Occipital lobe (tissue), 2 donors: ENCODE data around the gene BCAT1. TPM values are rescaled to one million over a fixed set of nuclear protein-coding genes. Genes with fewer than 3 reads are reported as not detected.
A peak's percentile ranks its signal among the peaks of the same experiment; 100 is the strongest.
"Not testable (repeated sequence)": the region's sequence is repeated elsewhere in the genome, so short reads cannot be mapped to it uniquely, and the experiment has no call there.

Experiments
- DNase-seq: peaks from one replicate; lab custom pipeline; 2025; lab: John Stamatoyannopoulos, UW
- total RNA-seq: library from RNA; depleted of rRNA; stranded (reverse); fragments of >200 nt; gene quantifications from one replicate; pipeline ENCODE4 v1.2.3, GENCODE V29; 2014

BCAT1 gene
- total RNA-seq, 1 donor from 2014 or later: 45.2 TPM

- DNase-seq: peak; percentile 4
These were observed 11.4 kb upstream of the BCAT1 start for GRCh38 chr12:24960222-24960855.

DNA sequence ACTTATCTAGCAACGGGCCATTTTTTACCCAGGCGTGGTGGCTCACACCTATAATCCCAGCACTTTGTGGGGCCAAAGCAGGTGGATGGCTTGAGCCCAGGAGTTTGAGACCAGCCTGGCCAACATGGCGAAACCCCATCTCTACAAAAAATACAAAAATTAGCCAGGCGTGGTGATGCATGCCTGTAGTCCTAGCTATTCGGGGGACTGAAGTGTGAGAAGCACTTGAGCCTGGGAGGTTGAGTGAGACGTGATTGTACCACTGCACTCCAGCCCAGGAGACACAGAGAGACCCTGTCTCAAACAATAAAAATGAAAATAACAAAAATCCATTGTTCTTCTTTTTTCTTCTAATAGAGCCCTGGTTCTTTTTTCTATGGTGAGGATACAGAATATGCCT, 7.5 kb upstream of the BCAT1 start:
- not testable (repeated sequence) for DNase-seq

DNA sequence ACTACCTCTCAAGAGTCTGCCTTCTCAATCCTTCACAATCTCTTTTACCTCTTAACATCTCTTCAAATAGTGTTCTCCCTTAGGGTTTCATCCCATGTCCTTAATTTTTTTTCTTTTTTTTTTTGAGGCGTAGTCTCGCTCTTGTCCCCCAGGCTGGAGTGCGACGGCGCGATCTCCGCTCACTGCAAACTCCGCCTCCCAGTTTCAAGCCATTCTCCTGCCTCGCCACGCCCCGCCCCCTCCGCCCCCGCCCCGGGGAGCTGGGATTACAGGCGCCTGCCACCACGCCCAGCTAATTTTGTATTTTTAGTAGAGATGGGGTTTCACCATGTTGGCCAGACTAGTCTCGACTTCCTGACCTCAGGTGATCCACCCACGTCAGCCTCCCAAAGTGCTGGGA, 7.0 kb upstream of the BCAT1 start:
- DNase-seq: no peak

GRCh38 chr12:24955389-24955788, 6.5 kb upstream of the BCAT1 start:
- DNase-seq: no peak

DNA sequence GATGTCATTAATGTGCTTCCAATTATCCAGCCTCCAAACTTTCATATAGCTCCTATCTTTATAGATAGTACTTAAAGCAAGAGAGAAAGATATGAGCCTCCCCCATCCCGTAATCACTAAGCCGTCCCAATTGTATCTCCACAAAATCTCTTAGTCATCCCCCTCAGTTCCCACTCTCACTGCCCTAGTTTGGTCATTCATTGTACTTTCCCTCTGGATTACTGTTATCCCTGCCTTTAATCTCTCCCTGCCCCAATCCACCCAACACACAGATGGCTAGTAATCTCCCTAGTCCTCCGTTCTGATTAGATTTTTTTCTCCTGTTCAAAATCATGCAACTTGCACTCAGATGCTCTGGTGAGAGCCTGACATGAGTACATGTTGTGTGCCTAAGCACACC, 5.4 kb upstream of the BCAT1 start:
- DNase-seq: no peak

DNA sequence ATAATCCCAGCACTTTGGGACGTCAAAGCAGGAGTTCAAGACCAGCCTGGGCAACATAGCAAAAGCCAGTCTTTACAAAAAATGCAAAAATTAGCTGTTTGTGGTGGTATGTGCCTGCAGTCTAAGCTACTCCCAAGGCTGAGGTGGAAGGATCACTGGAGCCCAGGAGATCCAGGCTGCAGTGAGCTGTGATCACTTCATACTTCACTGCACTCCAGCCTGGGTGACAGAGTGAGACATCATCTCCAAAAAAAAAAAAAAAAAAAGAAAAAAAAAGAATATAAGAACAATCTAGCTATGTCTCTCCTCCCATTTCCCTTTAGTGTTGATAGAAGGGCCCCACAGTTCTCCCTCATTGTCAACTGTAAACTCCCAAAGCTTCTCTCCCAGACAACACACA, 3.5 kb upstream of the BCAT1 start:
- DNase-seq: no peak

GRCh38 chr12:24950231-24950834, 1.4 kb upstream of the BCAT1 start:
- DNase-seq: no peak

DNA sequence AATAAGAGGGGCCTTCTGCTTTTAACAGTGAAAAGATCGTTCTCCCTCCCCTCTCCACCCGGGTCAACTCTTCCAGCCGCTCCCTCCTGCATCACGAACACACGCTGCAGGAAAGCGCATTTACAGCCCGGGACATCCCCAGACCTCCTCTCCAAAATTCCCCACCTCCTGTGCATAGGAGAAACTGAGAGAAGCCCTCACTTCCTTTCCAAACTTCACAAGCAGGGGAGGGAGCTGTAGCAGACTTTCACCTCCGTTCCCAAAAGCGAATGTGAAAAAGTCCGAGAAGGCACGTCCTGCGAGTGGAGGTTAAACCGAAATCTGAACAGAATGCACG, 513 bp downstream of the BCAT1 start:
- no peak for DNase-seq

DNA sequence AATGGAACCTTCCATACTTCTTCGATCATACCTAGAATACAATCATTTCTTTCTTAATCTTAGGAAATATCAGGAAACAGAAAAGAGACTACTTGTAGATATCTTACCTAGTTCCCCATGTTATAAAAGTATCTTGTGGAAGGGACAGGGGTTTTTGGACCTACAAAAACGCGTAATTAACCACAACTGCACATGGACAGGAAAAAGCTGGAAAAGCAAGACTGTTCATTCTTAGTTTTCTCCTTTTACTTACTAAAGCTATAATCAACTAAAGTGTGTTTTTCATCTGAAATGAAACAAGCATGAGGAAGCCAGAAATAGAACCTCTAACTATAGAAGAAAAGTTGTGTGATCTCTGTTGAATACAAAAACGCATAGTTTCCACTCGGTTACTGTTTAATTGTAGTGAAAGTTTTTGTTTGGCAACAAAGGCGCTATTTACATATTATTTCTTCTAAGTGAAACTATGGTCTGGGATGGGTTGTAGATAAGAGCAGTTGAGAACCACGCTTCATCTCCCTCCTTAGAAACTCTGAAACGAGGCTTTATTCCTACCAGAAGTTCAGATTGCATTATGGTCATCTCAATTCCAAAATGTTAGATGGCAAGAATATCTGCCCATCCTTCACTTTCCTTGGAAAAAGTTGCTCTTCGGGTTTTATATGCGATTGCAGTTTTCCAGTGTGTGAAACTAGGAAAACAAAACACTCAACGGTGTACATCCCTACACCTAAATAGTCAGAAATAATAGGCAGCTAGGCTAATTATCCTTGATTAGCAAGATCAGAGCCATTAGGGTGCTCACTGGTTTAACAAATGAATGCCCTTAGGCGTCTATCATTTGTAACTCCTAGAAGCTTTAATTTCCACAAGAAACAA, 1.1 kb downstream of the BCAT1 start:
- DNase-seq: no peak

DNA sequence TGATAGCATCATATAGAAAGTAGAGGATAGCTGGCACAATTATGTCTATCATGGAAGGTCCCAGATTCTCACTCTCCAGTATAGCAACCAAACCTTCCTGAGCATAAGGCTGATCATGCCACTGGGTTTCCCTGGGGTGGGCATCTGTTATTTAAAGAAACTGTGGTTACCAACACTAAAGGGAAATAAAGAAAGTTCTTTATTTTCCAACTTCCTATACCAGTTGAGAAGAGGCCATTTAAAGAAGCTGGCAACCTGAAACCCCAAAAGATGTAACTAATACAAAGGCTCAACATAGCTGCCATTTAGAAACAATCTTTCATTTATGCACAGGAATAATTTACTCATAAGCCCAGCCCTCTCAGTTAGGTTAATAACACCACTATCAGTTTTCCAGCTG, 3.1 kb downstream of the BCAT1 start:
- no peak for DNase-seq

DNA sequence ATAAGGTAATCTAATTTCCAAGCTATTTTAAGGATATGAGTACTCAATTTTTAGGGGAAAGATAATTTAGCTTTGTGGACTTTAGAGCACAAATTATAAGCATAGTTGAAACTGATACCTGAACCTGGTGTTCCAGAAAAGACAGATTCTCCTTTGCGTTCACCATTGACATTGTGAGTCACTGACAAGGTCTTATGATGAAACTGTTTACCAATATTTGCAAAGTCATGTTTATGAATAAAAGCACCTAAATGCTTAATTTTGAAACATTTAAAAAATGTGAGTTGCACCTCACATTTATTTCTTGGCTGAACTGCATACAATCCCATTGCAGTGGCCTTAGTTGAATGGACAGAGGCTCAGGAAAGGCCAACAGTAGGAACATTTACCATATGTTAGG, 3.9 kb downstream of the BCAT1 start:
- no peak for DNase-seq

DNA sequence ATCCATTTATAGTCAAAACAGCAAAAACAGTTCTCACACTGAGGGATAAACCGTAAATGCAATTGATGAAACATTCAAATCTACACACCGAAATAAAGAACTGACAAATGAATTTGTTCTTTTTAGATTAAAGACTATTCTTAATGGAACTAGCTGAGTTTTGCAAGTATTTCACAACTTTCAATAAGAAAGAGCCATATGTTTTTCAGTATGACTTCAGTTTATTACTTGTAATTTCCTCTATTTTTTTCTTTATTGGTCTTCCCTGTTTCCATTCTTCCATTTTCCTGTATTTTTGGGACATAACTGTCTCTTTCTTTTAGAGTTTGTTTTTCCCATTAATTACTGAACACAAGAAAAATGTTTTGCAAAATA, 4.3 kb downstream of the BCAT1 start:
- DNase-seq: no peak

DNA sequence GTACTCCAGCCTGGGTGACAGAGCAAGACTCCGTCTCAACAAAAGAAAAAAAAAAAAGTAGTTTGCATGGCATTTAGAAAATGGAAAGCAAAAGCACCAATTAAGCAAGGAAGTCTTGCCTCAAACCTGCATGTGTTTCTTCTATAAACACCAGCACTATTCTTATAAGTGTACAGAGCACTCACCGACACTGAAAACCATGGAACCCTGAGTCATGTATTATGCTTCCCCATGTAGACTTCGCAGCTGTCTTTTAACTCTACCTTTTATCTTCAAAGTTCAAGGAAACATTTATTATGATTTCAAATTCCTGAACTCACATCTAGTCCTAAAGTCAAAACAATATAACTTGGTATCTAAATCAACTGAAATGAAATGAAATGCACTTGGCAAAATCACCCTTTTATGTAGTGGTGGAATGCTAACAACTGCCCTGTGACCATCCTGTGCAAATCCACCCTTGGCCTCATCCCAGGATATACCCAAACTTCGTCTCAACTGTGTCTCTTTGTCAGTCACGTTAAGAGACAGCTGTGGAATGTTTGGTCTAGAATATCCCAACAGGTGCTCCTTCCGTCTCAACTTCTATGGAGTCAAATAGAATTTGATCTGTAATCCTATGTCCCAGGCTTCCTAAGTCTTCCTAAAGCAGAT, 4.8 kb downstream of the BCAT1 start:
- DNase-seq: no peak

DNA sequence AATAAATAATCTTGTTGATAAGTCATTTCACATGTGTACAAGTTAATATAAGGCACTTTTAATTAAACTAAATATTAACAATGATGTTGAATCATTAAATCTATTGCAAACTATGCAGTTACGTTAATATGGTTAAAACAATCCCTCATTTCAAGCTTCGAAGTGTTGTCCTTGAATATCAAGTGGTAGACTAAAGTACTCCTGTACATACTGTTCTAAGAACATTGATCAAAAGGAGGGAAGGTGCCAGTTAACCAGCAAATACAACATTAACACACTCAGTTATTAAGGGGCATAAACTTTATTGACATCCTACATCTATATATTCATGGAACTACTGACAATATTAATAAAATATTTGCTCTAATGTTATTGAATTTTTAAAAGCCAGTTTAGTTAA, 8.7 kb downstream of the BCAT1 start:
- no peak for DNase-seq

DNA sequence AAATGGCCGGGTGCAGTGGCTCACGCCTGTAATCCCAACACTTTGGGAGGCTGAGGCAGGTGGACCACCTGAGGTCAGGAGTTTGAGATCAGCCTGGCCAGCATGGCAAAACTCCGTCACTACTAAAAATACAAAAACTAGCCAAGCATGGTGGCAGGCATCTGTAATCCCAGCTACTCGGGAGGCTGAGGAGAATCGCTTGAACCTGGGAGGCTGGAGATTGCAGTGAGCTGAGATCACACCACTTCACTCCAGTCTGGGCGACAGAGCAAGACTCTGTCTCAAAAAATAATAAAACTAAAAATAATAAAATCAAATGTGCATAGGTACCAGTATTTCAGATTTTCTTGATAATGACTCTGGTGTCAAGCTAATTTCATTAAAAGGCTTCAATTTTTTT, 9.3 kb downstream of the BCAT1 start:
- DNase-seq: not testable (repeated sequence)

DNA sequence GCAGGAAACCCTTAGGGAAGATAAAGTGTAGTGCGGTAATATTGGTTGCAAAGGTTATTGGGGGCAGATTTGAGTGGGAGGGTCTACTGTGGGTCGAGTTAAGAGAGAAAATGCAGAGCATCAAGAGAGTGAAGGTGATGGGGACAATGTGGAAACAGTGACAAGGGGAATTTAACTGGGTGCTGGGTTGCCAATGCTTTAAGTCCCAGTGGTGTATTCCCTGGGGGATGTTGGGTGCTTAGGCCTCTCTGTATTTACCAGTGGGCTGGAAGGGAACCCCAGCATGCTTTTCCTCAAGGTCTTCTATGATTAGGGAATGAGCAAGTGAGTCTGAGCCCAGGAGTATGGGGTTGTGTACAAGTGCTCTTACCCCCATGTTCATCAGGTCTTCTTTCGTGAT, 10.6 kb downstream of the BCAT1 start:
- no peak for DNase-seq

- no peak for DNase-seq
These were observed 11.2 kb downstream of the BCAT1 start for GRCh38 chr12:24937553-24938244.

DNA sequence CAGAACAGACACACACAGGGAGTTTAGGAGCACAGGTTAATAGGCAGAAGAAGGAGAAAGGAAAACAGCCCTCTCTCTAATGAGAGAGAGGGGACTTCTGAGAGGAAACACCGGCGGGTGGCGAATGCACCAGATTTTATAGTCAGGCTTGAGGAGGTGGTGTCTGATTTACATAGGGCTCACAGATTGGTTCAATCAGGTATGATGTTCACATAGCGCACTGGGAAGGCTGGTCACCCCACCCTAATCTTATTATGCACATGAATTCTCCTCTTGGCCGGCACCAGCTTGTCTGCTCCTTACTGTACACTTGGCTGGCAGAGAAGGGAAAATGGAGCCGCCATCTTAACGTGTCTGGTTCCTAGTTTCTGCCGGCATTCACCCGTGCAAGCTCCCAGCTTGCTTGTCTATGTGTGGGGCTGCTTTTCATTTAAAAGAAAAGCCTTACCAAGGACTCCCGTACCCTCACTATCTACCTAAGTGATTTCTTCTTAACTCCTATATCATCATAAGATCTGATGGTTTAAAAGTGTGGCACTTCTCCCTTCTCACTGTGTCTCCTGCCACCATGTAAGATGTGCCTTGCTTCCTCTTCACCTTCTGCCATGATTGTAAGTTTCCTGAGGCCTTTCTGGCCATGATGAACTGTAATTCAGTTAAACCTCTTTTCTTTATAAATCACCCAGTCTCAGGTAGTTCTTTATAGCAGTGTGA, 15.1 kb downstream of the BCAT1 start:
- no peak for DNase-seq

DNA sequence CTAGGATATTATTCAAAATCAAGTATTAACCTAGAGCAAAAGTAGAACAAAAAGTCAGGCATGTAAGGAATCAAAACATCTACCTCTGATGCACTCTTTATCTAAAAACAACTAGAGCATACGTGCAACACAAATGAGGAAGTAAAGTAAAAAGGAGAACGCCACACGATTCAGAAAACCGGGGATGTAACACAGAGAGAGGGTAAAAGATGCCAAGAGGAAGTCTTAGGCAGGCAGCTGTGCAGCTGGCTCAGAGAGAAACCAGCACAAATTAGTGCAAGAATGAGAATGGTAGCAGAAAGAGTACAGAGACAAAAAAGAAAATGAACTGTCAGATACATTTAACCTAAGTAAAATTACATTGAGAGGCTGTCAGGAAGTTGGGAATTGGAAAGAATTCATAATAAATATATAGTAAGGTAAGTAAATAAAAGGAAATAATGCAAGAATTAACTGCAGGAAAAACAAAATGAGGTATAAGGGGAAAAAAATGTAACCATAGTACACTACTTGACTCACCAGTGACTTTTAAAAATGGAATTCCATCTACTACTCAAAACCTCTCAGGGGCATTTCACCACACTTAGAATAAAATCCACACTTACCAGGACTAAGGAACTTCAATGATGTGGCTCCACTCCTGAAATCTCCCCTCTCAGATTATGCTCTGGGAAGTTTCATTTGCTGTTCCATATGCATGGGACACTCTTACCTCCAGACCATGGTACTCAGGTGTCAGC, 17.1 kb downstream of the BCAT1 start:
- no peak for DNase-seq

DNA sequence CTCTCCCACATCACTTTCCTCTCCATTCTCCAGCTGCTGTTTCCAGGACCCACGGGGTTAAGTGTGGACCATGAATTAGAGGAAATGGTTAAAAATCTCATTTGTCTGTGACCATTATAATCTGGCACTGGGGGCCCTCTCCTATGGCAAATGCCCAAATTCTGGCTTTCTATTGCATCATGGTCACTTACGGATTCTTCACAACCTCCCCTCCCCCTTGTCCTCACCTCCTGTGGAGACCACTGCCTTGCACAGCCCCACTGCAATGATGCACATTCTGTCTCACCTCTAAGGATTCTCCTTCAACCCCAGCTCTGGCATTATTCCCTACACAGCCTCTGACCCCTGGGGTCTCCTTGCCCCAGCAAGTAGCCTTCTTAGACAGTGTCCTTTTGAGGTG, 18.9 kb downstream of the BCAT1 start:
- no peak for DNase-seq
